Activated gamma-delta T cell treated with anti-CD3 and anti-CD28 coated beads, Interleukin-2, amount 50 U/mL, for 16 hours (primary cell): ENCODE measurements around the gene CHSY1.

ENCODE experiments used
- DNase-seq: peaks from one replicate; pipeline ENCODE4 v3.0.0-alpha.2; 2020; ENCODE audit warnings: low read depth

CHSY1 gene

GRCh38 chr15:101210058-101210457, 41.8 kb downstream of the CHSY1 start:
- no peak for DNase-seq

- DNase-seq = no peak
Observed at GRCh38 chr15:101209285-101209845, 42.5 kb downstream of the CHSY1 start.

GRCh38 chr15:101207867-101208288, 44.0 kb downstream of the CHSY1 start:
- DNase-seq = no peak

GRCh38 chr15:101206176-101206591, 45.7 kb downstream of the CHSY1 start:
- DNase-seq = peak; percentile 71

GRCh38 chr15:101204739-101205535, 46.9 kb downstream of the CHSY1 start:
- no peak for DNase-seq

- DNase-seq = no peak
Observed at GRCh38 chr15:101203607-101204189, 48.1 kb downstream of the CHSY1 start.

GRCh38 chr15:101203029-101203573, 48.7 kb downstream of the CHSY1 start:
- DNase-seq = no peak

GRCh38 chr15:101201411-101202174, 50.3 kb downstream of the CHSY1 start:
- DNase-seq = no peak

- no peak for DNase-seq
Observed at GRCh38 chr15:101200181-101200580, 51.7 kb downstream of the CHSY1 start.

GRCh38 chr15:101198800-101199199, 53.0 kb downstream of the CHSY1 start:
- DNase-seq = no peak

GRCh38 chr15:101198031-101198575, 53.7 kb downstream of the CHSY1 start:
- no peak for DNase-seq

- no peak for DNase-seq
Observed at GRCh38 chr15:101194546-101195125, 57.2 kb downstream of the CHSY1 start.

- DNase-seq = no peak
Observed at GRCh38 chr15:101193806-101194545, 57.9 kb downstream of the CHSY1 start.

GRCh38 chr15:101193120-101193644, 58.7 kb downstream of the CHSY1 start:
- no peak for DNase-seq

- no peak for DNase-seq
Observed at GRCh38 chr15:101192081-101192480, 59.8 kb downstream of the CHSY1 start.

GRCh38 chr15:101191242-101191641, 60.6 kb downstream of the CHSY1 start:
- DNase-seq = no peak

GRCh38 chr15:101190092-101190595, 61.7 kb downstream of the CHSY1 start:
- DNase-seq = no peak

GRCh38 chr15:101189409-101190091, 62.3 kb downstream of the CHSY1 start:
- no peak for DNase-seq

- no peak for DNase-seq
Observed at GRCh38 chr15:101188637-101189408, 63.0 kb downstream of the CHSY1 start.
